Activated CD4-positive, alpha-beta T cell treated with anti-CD3 and anti-CD28 coated beads, Interleukin-2, amount 50 U/mL, for 24 hours (primary cell): Measurements from ENCODE around the gene GAB4.
"Not testable (repeated sequence)": the region's sequence is repeated elsewhere in the genome, so short reads cannot be mapped to it uniquely, and the experiment has no call there.

Source experiments
- DNase-seq, 2 donors: peaks; one replicate each; pipeline ENCODE4 v3.0.0-alpha.2; 2020; ENCODE audit warnings: low read depth in 1 of 2, low spot score in 1 of 2

Gene GAB4

DNA sequence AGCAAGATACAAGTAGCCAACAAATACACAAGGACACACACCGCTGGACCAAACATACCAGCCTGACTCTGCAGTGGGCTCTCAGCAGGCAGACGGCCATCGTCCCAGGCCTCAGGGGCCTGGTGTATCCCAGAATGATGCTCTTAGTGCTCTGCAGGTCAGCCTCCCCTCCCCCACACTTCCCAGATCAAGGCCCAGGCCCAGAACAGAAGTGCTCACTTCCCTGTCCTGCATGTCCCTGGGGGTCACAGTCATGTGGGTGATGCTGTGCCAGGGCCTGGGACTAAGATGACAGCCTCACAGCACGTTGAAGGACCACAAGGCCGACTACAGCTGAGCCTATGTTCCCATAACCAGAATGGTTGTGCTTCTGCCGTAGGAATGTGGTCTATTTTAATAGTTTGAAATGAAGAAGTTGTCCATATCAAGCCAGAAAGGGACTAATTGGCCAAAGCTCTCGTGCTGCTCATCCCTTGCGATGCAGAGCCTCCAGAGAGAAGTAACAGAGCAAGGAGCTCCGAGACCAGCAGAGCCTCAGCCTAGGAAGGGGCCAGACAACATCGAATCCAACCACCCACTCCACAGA is 48.6 kb downstream of the GAB4 start:
- DNase-seq, result no peak

DNA sequence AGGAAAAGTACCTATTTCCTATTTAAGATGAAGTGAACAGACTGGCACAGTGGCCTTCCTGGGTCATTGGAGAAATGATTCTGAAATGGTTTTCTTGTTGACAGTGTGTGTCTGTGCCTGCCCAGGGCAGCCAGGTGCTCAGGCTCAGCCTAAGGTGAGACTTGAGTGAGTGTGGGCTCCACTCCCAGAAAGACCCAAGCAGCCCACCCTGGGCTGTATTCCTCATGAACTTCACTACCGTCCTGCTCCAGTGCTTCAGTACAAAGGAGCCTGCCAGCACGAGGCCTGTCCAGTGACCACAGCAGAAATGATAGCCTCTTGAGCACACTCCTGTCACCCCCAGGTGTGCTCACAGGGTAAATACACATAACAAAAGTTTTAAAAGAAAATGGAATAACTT is 49.5 kb downstream of the GAB4 start:
- DNase-seq, result no peak

DNA sequence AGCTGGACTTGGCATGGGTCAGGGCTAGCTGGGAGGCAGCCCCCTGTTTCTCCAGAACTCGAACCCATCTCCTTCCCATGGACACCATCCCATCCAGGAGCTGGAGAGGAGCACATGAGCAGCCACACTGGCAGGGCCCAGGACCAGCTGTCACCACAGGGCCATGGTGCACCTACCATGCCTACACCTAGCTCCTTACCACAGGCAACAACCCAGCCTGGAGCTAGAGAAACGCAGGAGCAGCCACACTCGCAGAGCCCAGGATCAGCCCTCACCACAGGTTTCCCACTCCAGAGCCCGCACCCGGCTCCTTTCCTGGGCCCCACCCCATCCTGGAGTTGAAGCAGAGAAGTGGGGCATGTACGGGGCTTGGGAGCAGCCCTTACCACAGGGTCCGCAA is 50.2 kb downstream of the GAB4 start:
- no peak for DNase-seq

DNA sequence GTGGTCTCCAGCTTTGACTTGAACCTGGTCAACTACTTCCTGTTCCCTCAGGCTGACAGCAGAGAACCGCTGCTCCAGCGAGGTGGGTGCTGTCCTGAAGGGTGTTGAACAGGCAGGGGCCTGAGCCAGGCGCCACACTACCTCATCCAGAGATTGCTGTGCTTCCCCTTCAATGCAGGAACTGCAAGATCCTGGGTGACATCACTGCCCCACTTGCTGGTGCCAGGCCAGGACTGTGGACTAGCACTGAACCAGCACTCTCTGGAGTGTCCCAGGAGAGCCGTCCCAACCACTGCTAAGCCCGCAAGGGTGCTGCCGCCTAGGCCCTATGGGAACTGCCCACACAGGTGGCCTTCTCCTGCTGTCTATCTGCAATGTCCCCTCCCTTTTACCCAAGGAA is 51.7 kb downstream of the GAB4 start:
- no peak for DNase-seq

DNA sequence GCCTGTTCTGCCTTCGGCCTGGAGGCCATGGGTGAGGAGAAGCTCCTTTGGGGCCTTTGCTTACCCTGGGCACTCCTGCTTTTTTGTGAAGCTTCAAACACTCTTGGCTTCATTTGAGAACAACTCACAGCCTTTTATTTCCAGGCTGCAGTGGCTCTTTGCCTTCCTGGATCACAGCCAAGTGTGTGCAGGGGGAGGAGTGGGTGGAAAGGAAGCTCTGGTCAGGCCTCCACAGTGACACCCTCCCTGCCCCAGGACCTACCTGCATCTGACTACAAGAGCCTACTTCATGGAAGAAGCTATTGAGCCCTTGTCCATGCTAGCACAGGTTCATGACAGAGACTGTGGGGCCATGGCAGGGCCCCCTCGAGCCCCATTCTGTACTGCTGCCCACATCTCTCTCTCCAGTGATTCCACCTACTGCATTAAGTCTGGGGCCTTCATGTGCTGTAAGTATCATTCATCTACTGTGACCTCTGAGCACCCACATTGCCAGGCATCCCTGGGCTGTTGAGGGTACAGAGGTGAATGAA is 52.3 kb downstream of the GAB4 start:
- DNase-seq, result no peak

DNA sequence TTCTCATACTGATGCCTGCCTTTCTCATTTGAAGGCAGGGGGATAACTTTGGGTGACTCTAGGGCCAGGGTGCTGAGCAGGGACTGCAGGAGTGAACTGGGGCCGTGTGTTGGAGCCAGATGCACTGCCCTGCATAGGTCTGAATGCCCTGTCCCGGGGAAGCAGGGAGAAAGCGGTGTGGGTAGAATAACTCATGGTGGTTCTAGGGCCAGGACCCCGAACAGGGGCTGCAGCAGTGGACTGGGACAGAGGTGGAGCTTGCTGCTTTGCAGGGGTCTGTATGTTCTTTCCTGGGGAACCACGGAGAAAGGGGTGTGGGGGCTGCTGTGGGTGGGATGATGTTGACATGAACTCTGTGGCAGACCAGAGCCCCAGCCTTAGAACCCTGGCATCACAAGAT is 52.9 kb downstream of the GAB4 start:
- DNase-seq, result no peak

DNA sequence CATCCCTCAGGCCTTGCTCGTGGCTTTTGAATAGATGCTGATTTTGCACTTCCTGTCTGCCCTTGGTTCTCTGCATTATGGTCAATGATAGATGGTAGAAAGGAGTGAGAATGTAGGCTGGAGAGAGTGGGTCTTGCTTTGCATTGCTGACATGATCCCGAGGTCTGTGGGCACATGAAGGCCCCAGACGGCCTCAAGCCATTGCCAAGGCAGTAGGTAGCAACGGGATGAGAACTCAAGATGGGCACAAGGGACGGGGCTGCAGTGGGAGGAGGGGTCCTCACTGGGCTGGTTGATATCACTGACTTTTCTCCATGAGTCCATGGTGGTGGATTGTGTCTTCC is 54.0 kb downstream of the GAB4 start:
- DNase-seq, result no peak

DNA sequence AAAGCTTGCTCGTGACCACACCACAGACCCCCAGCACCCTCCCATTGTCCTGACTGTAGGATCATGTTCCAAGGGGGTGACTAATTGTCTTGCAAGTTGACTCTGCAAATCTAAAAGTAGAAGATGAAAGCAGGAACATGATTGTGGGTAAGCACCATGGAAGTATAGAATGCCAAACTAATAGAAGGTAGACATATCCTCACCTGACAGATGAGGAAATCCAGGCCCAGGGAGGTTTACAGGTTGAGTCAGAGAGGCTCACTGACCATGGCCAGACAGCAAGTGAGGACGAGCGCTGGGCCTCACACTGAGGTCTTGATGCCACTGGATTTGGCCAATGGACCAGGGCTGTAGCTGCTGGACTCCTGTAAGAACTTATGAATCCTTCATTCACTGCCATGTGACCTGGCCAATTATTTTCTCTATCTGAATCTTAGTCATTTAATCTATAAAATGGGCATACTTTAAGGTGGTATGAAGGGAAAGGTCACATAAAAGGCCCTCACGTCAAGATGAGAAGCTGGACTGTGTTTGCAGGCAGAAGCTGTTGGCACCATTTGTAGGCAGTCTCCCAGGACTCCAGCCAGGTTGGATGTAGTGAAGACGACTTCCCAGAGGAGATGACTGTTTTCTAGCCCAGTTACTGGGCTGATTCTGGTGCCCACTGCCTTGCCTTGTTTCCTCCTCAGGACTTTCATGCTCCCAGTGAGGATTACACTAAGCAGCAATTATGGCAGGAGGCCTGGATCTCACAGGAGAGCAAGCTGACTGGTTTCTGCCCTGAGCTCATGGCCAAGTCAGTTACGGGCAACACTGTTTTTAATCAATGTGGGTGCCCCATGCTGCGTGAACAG is 54.6 kb downstream of the GAB4 start:
- no peak for DNase-seq

DNA sequence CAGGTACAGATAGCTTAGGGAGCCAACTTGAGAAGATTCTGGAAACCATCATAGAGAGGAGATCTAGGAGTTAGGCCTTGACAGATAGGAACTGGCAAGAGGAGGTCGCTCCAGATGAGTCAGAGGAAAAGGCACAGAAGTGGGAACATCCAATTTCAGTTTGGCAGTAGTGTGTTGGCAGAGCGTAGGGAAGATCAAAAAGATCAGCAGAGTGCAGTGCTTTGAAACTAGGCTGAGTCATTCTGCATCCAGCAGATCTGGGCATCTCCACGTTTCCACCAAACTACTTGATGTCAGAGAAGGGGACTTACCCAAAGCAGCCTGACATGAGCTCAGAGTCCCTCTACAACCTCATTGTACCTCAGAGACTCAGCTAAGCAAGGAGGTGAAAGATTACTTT is 58.5 kb downstream of the GAB4 start:
- no peak for DNase-seq

DNA sequence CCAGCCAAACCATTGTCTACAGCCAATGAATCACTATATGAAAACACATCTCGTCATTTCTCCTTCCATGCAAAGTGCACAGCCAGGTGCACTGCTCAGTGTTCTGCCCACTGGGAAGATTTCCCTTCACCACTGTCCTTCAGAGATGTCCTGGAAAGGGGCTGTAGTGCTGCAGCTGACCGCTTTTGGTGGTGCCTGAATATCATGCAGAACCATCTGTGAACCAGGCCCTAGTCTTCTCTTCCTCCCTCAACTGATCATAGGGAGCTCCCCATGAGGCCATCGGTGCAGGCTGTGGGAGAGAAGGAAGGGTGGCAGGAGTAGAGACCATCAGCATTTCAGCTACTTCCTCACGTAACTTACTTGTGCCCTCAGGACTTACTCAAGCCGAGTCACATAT is 70.2 kb downstream of the GAB4 start:
- no peak for DNase-seq

DNA sequence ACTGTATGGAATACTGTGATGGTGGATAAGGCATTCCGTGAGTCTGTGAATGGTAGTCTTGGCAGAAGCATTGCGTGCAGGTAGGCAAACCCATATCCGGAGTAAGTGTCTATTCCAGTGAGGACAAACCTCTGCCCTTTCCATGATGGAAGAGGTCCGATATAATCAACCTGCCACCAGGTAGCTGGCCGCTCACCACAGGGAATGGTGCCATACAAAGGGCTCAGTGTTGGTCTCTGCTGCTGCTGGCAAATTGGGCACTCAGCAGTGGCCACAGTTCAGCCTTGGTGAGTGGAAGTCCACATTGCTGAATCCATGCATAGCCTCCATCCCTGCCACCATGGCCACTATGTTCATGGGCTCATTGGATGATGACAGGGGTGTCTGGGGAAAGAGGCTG is 70.8 kb downstream of the GAB4 start:
- not testable (repeated sequence) for DNase-seq

DNA sequence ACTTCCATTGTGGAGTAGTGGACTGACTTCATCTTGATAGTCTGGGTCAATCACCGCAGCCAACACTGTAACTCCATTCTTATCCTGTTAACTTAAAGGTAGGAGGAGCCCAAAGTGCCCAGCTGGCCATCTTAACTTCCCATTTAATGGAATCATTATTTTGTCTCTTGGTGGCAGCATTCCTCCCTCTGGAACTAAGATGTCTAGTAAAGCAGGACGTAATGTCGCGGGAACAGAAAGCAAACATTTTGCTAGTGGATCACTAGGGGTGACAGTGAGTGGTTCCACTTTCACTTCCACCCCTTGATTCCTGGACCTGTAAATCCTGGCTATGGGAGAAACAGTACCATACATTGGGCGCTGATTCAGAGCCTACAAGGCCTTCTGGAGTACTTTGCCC is 71.4 kb downstream of the GAB4 start:
- no peak for DNase-seq

DNA sequence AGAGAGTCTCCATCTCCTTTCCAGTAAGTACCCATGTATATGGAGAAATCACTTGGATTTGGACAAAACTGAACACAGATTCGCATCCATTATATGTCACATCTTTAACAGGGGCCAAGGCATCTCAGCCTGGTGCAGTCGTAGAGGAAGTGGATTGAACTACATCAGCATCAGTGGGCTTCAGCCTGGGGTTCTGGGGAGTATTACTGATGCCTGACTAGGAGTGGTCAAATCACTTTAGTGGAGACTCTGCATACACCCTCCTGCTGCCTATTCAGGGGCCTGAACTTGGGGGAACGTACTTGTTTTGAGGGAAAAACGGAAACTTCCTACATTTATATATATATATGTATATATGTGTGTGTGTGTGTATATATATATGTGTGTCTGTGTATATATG is 72.8 kb downstream of the GAB4 start:
- DNase-seq, result no peak

DNA sequence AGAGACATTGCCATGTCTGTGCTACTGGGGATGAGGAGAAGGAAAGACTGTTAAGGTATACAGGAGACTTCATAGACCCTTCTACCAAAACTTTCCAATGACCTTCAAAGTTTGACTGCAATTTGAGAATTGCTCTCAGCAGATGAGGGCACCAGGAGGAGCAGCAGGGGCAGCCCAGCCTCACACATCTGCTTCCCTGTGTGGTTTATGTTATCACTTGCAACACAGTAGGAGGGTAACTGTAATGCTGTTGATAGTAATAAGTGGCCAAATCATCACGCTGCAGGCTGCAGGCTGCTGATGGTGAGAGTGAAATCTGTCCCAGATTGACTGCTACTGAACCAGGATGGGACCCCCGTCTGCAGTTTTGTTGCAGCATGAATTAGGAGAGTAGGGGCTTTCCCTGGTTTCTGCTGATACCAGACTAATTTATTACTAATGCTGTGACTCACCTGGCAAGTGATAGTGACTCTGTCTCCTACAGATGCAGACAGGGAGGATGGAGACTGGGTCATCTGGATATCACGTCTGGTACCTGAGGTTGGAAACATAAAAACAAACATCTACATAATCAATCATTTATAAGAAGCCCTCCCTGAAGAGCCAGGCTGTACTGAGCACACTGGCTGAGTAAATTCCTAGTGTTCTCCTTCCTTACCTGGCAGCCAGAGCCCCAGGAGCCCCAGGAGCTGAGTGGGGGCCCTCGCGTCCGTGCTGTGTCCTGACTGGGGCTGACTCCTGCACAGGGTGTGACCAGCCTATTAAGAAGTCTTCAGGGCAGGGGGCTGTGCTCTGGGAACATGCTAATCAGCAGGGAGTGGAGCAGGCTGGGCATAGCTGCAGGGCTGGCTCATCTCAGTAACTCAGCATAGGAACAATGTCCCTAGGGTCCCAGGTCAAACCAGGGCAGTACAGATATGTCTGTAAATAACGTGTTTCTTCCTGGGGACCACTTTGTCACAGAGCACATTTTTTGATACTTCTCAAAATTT is 74.4 kb downstream of the GAB4 start:
- DNase-seq, result no peak

DNA sequence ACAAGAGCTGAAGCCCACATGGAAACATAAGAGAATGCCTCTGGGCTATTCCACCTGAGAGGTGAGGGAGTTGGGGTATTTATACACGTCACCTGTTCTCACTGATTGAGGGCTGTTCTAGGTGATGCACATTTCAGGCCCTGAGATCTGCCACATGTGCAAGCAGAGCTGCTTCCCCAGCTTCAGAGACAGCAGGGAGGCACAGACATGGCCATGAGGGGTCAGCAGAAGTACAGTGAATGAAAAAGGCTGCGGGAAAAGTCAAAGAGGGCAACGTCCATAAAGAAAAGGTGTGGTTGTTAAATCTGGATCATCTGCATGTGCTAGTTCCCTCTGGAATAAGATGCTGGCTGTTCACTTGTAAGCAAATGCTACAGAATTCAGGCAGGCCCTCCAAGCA is 75.4 kb downstream of the GAB4 start:
- DNase-seq, result no peak

DNA sequence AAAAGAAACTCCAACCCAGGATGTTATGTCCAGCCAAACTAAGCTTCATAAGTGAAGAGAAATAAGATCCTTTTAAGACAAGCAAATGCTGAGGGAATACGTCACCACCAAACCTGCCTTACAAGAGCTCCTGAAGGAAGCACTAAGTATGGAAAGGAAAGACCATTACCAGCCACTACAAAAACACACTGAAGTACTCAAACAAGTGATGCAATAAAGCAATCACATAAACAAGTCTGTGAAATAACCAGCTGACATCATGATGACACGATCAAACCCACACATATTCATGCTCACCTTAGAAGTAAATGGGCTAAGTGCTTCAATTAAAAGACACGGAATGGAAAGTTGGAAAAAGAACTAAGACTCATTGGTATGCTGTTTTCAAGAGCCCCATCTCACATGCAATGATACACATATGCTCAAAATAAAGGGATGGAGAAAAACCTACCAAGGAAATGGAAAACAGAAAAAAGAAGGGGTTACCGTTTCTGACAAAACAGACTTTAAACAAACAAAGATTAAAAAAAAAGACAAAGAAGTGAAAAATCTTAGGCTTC is 82.5 kb downstream of the GAB4 start:
- DNase-seq, result no peak

DNA sequence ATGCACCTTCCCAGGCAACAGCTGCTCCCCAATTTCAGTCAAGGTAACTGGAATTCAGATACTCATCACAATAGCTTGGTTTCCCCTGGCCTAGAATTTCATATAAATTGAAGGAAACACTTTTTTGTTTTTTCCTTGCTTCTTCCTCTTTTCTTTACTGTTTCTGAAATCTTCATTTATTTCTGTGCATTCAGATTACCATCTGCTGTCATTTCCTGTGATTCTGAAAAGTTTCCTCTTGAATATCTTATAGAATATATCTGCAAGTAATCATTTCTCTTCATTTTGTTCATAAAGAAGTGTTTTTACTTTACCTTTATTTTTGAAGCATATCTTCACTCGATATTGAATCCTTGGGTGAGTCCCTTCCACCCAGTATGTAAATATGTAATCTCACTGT is 85.3 kb downstream of the GAB4 start:
- no peak for DNase-seq

DNA sequence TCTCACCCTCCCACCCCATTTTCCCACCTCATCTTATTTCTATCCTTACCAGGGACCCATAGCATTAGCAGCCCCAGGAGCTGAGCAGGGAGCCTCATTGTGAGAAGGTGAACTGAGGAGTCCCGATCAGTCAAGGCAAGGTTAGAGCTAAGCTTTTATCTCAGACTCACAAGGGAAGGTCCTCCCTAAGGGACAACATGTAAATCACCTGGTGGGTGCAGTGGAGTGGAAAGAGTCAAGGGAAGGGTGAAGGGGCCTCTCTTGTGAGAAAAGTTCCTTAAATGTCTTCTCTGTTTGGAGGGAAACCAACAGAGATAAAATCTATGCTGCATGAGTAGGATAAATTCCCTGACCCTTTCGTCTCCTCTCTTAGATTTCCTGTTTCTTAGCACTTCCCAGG is 85.9 kb downstream of the GAB4 start:
- DNase-seq, result no peak

DNA sequence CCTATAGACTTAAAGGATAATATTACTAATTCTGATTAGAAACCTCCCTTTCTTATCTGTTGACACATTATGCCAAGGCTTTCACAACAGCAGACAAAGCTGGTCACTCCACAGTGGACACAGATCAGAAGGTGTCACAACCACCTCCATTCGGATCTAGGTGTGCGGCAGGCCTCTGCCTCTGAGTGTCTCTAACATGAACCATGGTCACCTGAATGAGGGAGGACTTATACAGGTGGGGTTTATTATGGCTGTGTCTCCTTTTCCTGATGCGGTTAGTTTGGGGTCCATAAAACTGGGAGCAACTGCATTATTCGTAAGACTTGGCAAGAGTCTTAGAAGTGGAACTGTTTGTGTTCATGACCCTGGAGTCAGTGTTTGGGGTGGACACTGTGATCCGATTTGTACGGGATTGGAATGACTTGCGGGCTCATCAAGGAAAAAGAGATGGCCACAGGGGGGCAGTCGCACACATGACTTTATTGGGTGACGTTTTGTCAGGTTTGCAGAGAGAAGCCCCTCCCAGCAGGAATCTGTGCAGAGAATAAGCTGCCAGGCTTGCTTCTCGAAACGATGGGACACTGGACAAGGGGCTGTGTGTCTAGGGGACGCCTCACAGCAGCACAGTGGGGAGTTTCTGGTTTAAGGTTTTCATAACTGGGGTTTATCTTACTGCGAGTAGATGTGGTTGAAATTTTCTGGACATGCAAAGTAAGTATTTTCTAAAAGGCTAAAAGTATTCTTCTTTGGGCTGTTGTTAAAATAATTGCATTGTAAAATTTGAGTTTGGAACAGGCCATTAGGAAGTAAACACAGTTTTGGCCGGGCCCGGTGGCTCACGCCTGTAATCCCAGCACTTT is 90.6 kb downstream of the GAB4 start:
- DNase-seq, result peak; percentile 19 to 37

DNA sequence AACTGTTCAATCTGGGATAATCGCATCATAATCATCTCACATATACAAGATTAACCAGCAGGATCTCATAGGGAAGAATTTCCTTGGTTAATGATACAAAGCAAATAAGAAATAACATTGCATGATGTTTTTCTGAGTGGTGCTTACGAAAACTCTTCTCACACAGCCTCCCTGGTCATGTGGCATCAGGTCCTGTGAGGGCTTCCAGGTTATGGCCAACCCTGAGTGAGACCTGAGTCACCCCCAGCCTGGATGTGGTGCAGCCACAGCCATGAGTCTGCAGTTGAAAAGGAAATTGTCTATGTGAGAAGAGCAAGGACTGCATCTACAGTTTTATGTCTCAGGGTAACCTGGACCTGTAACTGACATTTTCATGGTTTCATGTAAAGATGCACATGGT is 92.3 kb downstream of the GAB4 start:
- no peak for DNase-seq
